Measurements from ENCODE around the gene WBP11.
"Not testable (repeated sequence)": the region's sequence is repeated elsewhere in the genome, so short reads cannot be mapped to it uniquely, and the experiment has no call there.

The WBP11 gene

GRCh38 chr12:14771651-14772137, 31.6 kb downstream of the WBP11 start:
- no peak for DNase-seq

- peak; percentile 96 for DNase-seq
Measured at GRCh38 chr12:14770496-14771461, 32.5 kb downstream of the WBP11 start.

GRCh38 chr12:14769969-14770495, 33.2 kb downstream of the WBP11 start:
- peak; percentile 87 for DNase-seq

- peak; percentile 64 for DNase-seq
Measured at GRCh38 chr12:14769466-14769968, 33.8 kb downstream of the WBP11 start.

- DNase-seq: peak; percentile 29
Measured at GRCh38 chr12:14768823-14769405, 34.4 kb downstream of the WBP11 start.

- DNase-seq: no peak
Measured at GRCh38 chr12:14767617-14768016, 35.7 kb downstream of the WBP11 start.

- no peak for DNase-seq
Measured at GRCh38 chr12:14766649-14767215, 36.5 kb downstream of the WBP11 start.

GRCh38 chr12:14766020-14766419, 37.3 kb downstream of the WBP11 start:
- DNase-seq: not testable (repeated sequence)

GRCh38 chr12:14765398-14765797, 37.9 kb downstream of the WBP11 start:
- no peak for DNase-seq

GRCh38 chr12:14759711-14760280, 43.5 kb downstream of the WBP11 start:
- not testable (repeated sequence) for DNase-seq

- DNase-seq: no peak
Measured at GRCh38 chr12:14756334-14757143, 46.7 kb downstream of the WBP11 start.

GRCh38 chr12:14751986-14752385, 51.3 kb downstream of the WBP11 start:
- no peak for DNase-seq

GRCh38 chr12:14743061-14743460, 60.2 kb downstream of the WBP11 start:
- DNase-seq: no peak

- no peak for DNase-seq
Measured at GRCh38 chr12:14741942-14742341, 61.3 kb downstream of the WBP11 start.

- DNase-seq: no peak
Measured at GRCh38 chr12:14741153-14741552, 62.1 kb downstream of the WBP11 start.

- not testable (repeated sequence) for DNase-seq
Measured at GRCh38 chr12:14736441-14736840, 66.8 kb downstream of the WBP11 start.
